Measurements from ENCODE around the gene FAM168B.

Gene FAM168B

GRCh38 chr2:131005216-131005935, 87.9 kb downstream of the FAM168B start:
- TF ChIP-seq CTCF (IDR thresholded peaks at IDR 0.05; ENCODE audit: low read length, missing control alignments): no peak
- no peak for DNase-seq (ENCODE audit: low read depth)
- H3K4me3 ChIP-seq (replicated peaks; ENCODE audit: low read depth, low read length): no peak overlapping the region

GRCh38 chr2:131004446-131005209, 88.6 kb downstream of the FAM168B start:
- no peak for DNase-seq (ENCODE audit: low read depth)
- no peak overlapping the region for H3K4me3 ChIP-seq (replicated peaks; ENCODE audit: low read depth, low read length)
- TF ChIP-seq CTCF (IDR thresholded peaks at IDR 0.05; ENCODE audit: low read length, missing control alignments): no peak

GRCh38 chr2:130998561-130998960, 94.7 kb downstream of the FAM168B start:
- TF ChIP-seq CTCF (IDR thresholded peaks at IDR 0.05; ENCODE audit: low read length, missing control alignments): no peak
- DNase-seq (ENCODE audit: low read depth): no peak
- no peak overlapping the region for H3K4me3 ChIP-seq (replicated peaks; ENCODE audit: low read depth, low read length)
